T-cell (primary cell): ENCODE data around the gene TMEM87B. TPM values are rescaled to one million over a fixed set of nuclear protein-coding genes. Genes with fewer than 3 reads are reported as not detected.
A peak's percentile ranks its signal among the peaks of the same experiment; 100 is the strongest.

ENCODE experiments used
- ATAC-seq, 4 experiments: fragments of 200-7000 bp in 3 of 4; fragments of 150-1000 bp in 1 of 4; cut with Tn5 transposase; replicated peaks in 1 of 4; 1 replicate in 3 of 4; 2 replicates in 1 of 4; pipeline ENCODE4 v1.10.0; 2021; ENCODE audit warnings: moderate library complexity in 3 of 4, mild to moderate bottlenecking in 2 of 4, moderate number of reproducible peaks in 1 of 4
- CTCF ChIA-PET, 2 donors: fragments of 300-600 bp; sonication (Branson Sonifier 250); formaldehyde crosslinking; loops; one replicate each; lab custom pipeline; 2022; ENCODE audit warnings: antibody characterized with exemption in 2 of 2; lab: Charles Lee
- POLR2A ChIA-PET, 2 donors: fragments of 300-600 bp; sonication (Branson Sonifier 250); formaldehyde crosslinking; loops; one replicate each; lab custom pipeline; 2022; ENCODE audit warnings: antibody characterized with exemption in 2 of 2; lab: Charles Lee
- DNase-seq, 35 experiments: peaks; one replicate each; pipeline versions ENCODE4 v3.0.0 to v3.0.0-alpha.2; 2013 to 2023
- H3K27ac ChIP-seq: one replicate; pipeline ENCODE4 v1.5.1; 2013; ENCODE audit warnings: low read length
- H3K27me3 ChIP-seq, 2 experiments: replicated peaks in 1 of 2; 1 replicate in 1 of 2; 2 replicates in 1 of 2; pipeline versions ENCODE4 v1.6.1 to v1.7.0; 2013; ENCODE audit warnings: low read length in 1 of 2, mixed read lengths in 1 of 2; ENCODE audit not compliant: control insufficient read depth in 2 of 2, insufficient read depth in 2 of 2; ENCODE audit errors: extremely low read depth in 1 of 2
- H3K36me3 ChIP-seq, 2 donors: 1 replicate in 1 of 2; 2 replicates in 1 of 2; pipeline versions ENCODE4 v1.6.1 to v1.7.0; 2013; ENCODE audit warnings: low read length in 1 of 2; ENCODE audit not compliant: control insufficient read depth in 2 of 2, insufficient read depth in 1 of 2; ENCODE audit errors: extremely low read depth in 1 of 2
- H3K4me1 ChIP-seq, 2 experiments: 1 replicate in 1 of 2; 2 replicates in 1 of 2; pipeline versions ENCODE4 v1.6.1 to v1.7.0; 2013; ENCODE audit warnings: low read length in 2 of 2, mixed read lengths in 1 of 2; ENCODE audit not compliant: insufficient read depth in 2 of 2, control insufficient read depth in 1 of 2; ENCODE audit errors: extremely low read depth in 1 of 2
- H3K4me3 ChIP-seq, 2 donors: 1 replicate in 1 of 2; 2 replicates in 1 of 2; pipeline versions ENCODE4 v1.5.1 to v1.7.0; 2013; ENCODE audit warnings: mild to moderate bottlenecking in 2 of 2, low read length in 1 of 2, moderate library complexity in 1 of 2; ENCODE audit not compliant: control insufficient read depth in 1 of 2; ENCODE audit errors: extremely low read depth in 1 of 2
- H3K9me3 ChIP-seq: 2 replicates; pipeline ENCODE4 v1.7.0; 2013
- H3K27ac Mint-ChIP-seq, 2 donors: one replicate each; pipeline ENCODE4 v1.8.0; 2020 to 2021; ENCODE audit warnings: mild to moderate bottlenecking in 2 of 2, mixed read lengths in 2 of 2
- H3K27me3 Mint-ChIP-seq, 2 donors: one replicate each; pipeline ENCODE4 v1.8.0; 2021 to 2022; ENCODE audit warnings: mixed read lengths in 2 of 2
- H3K36me3 Mint-ChIP-seq: one replicate; pipeline ENCODE4 v1.8.0; 2021; ENCODE audit warnings: mixed read lengths
- H3K4me1 Mint-ChIP-seq, 3 donors: one replicate each; pipeline ENCODE4 v1.8.0; 2020 to 2022; ENCODE audit warnings: mixed read lengths in 3 of 3, mild to moderate bottlenecking in 1 of 3
- H3K4me3 Mint-ChIP-seq, 3 donors: one replicate each; pipeline ENCODE4 v1.8.0; 2020 to 2022; ENCODE audit warnings: mild to moderate bottlenecking in 3 of 3, mixed read lengths in 3 of 3, moderate library complexity in 3 of 3
- H3K9me3 Mint-ChIP-seq, 3 donors: one replicate each; pipeline ENCODE4 v1.8.0; 2020 to 2022; ENCODE audit warnings: mixed read lengths in 3 of 3
- WGBS: methylation state at CpG from one replicate; pipeline ENCODE4 v1.1.5; 2013; ENCODE audit warnings: missing lambda C conversion rate; ENCODE audit not compliant: insufficient coverage; 5-methylcytosine and 5-hydroxymethylcytosine counted together
- total RNA-seq, 35 experiments: library from RNA in 6 of 35; stranded (reverse) in 6 of 35; fragments of 120-200 nt in 1 of 35; gene quantifications; one replicate each; pipeline versions ENCODE4 v1.2.1 to v1.2.4 and lab custom pipeline; 2013 to 2026

The TMEM87B gene
- total RNA-seq, 5 donors from 2014 or later (not counting 1 experiment from before 2014, with no cell fraction given): 16.8 to 22.7 (median 19.3) TPM

DNA sequence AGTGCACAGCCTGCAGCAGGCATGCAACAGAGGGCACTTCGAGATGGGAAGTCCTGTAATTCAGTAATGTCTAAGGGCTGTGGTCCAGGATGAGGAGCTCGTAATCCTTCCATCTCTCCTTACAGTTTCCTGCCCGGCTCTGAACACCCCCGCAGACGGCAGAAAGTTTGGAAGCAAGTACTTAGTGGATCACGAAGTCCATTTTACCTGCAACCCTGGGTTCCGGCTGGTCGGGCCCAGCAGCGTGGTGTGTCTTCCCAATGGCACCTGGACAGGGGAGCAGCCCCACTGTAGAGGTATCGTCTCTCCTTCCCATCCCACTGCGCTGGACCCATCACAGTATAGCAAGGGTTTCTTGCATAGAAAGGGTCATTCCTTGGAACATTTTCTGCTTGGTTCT, 109.8 kb downstream of the TMEM87B start:
- ChIA-PET CTCF (interaction anchor here in 1 of 2 donors (0.6 kb wide), 1 partner anchor 13 kb away, joined by 3 read pairs; no protein-coding TSS in a partner anchor), POLR2A (interaction anchor here in 1 of 2 donors (0.6 kb wide), 1 partner anchor 58 kb away, joined by 3 read pairs; no protein-coding TSS in a partner anchor)
- Histone ChIP-seq H3K27ac (no peak overlapping the region), H3K27me3 (peaks cover 0 to 4% of the 10 kb centered on the region in 2 experiments), H3K4me1 (peaks cover 2 to 5% of the 10 kb centered on the region in 2 experiments), H3K36me3 (no peaks in the 10 kb centered on the region), H3K4me3 (no peak overlapping the region), H3K9me3 (no peaks in the 10 kb centered on the region)
- H3K4me3 Mint-ChIP-seq: no peak overlapping the region
- 87% methylated on average over 5 of the region's 11 CpGs for WGBS
- no peaks in the 10 kb centered on the region for H3K27me3 Mint-ChIP-seq
- no peak overlapping the region for H3K27ac Mint-ChIP-seq
- peaks cover 14 to 19% (median 18%) of the 10 kb centered on the region in 3 donors for H3K4me1 Mint-ChIP-seq
- no peaks in the 10 kb centered on the region for H3K36me3 Mint-ChIP-seq
- DNase-seq (no peak), ATAC-seq (no peak)
- H3K9me3 Mint-ChIP-seq: no peaks in the 10 kb centered on the region

DNA sequence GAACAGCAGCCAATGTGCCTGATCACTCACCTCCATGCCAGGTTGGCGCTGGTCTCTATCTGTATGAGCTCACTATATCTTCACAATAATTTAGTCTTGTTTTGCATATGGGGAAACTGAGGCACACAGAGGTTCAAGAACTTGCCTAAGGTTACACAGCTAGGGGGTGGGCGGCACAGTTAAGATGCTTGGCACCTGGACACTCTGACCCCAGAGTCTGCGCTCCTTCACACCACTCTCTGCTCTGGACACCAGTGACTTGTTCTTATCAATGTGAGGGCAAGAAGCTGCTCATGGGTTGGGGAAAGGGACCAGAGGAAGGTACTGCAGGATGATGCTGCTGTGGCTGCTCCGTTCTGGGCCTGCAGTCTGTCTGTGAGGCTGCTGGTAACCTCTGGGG, 110.2 kb downstream of the TMEM87B start:
- no peak overlapping the region for H3K4me3 Mint-ChIP-seq
- Histone ChIP-seq H3K4me3 (no peak overlapping the region), H3K27ac (no peak overlapping the region), H3K36me3 (no peaks in the 10 kb centered on the region), H3K9me3 (no peaks in the 10 kb centered on the region), H3K27me3 (peaks cover 0 to 4% of the 10 kb centered on the region in 2 experiments), H3K4me1 (peaks cover 2 to 5% of the 10 kb centered on the region in 2 experiments)
- H3K4me1 Mint-ChIP-seq: peaks cover 14 to 18% (median 17%) of the 10 kb centered on the region in 3 donors
- POLR2A ChIA-PET: interaction anchor here in 1 of 2 donors (0.6 kb wide), 1 partner anchor 59 kb away, joined by 3 read pairs; no protein-coding TSS in a partner anchor
- DNase-seq (no peak), ATAC-seq (no peak)
- WGBS: 92% methylated on average over 2 of the region's 4 CpGs
- CTCF ChIA-PET: no interaction called here
- no peaks in the 10 kb centered on the region for H3K36me3 Mint-ChIP-seq
- H3K27me3 Mint-ChIP-seq: no peaks in the 10 kb centered on the region
- H3K9me3 Mint-ChIP-seq: no peaks in the 10 kb centered on the region
- H3K27ac Mint-ChIP-seq: no peak overlapping the region

DNA sequence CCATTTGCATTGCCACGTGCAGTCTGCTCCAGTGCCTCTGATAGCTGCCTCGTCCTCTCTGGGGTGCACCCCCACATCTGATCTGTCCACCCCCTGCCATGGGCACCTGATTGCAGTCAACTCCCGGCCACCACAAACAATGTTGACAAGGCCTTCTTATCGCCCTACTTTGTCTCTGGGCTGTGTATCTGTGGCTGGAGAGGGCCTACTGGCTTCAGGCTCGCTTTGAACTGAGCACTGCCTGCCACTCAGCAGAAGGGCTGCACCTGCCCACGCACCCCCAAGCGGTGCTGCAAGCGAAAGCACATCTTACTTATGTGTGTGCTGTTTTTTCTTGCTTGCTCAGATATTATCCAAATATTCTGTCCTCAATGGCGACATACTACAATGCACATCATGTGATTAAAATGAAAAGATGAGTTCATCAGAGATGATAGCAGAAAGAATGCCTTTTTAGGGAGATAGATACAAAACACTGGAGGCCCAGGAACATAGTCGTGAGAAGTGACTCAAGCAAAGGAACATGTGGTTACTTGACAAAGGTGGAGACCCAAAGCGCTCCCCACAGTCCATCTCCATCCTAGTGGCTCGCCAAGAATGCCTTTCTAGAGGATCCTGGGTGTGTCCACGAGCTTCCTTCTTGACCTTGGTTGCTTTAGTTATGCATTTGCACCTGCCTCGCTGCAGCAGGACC, 111.9 kb downstream of the TMEM87B start:
- no peaks in the 10 kb centered on the region for H3K9me3 Mint-ChIP-seq
- no peaks in the 10 kb centered on the region for H3K36me3 Mint-ChIP-seq
- H3K27me3 ChIP-seq: peaks cover 0 to 4% of the 10 kb centered on the region in 2 experiments
- H3K4me1 ChIP-seq: peaks cover 2 to 5% of the 10 kb centered on the region in 2 experiments
- H3K27ac Mint-ChIP-seq: peak overlapping the region; percentile 16 to 29
- peaks cover 12 to 15% (median 14%) of the 10 kb centered on the region in 3 donors for H3K4me1 Mint-ChIP-seq
- 52% methylated on average over 8 of the region's 14 CpGs for WGBS
- CTCF ChIA-PET: no interaction called here
- POLR2A ChIA-PET: no interaction called here
- H3K36me3 ChIP-seq: no peaks in the 10 kb centered on the region
- no peak overlapping the region for H3K4me3 Mint-ChIP-seq
- no peak overlapping the region for H3K27ac ChIP-seq
- no peaks in the 10 kb centered on the region for H3K27me3 Mint-ChIP-seq
- DNase-seq (peak in 7 of 35 experiments; percentile 13 to 38 (median 33)), ATAC-seq (peak; percentile 63 to 82 (median 72))
- no peak overlapping the region for H3K4me3 ChIP-seq
- no peaks in the 10 kb centered on the region for H3K9me3 ChIP-seq

DNA sequence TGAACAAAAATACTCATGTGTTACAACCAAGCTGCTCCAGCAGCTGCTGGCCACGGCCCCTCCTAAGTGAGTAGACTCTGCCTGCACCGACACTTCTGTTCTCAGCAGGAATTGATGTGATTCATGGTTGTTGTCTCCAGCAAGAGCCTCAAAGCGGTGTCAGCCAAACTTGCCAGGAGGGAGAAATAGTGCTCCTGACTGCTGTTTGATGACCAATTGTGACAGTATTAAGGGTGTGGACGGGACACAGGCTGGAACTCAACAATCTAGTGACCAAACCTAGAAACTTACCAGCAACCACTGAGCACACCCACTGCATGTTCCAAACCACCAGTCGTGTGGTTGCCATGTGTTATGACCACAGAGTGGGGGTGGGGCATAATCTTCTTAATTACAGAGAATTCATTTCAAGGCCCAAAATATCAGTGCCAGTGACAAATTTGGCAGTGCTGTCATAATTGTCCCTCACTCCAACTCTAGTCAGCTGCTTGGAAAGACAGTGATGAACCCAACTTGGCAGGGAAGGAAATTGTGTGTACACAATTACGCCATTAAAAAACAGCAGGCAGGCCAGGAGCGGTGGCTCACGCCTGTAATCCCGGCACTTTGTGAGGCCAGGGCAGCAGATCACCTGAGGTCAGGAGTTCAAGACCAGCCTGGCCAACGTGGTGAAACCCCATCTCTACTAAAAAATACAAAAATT, 113.5 kb downstream of the TMEM87B start:
- H3K36me3 Mint-ChIP-seq: no peaks in the 10 kb centered on the region
- H3K4me3 ChIP-seq: no peak overlapping the region
- no peaks in the 10 kb centered on the region for H3K9me3 ChIP-seq
- no peak overlapping the region for H3K4me3 Mint-ChIP-seq
- no peak for ATAC-seq
- H3K9me3 Mint-ChIP-seq: no peaks in the 10 kb centered on the region
- H3K27me3 ChIP-seq: peaks cover 0 to 4% of the 10 kb centered on the region in 2 experiments
- WGBS: 89% methylated on average over 7 of the region's 10 CpGs
- H3K4me1 ChIP-seq: peaks cover 2 to 6% of the 10 kb centered on the region in 2 experiments
- no peaks in the 10 kb centered on the region for H3K27me3 Mint-ChIP-seq
- POLR2A ChIA-PET: no interaction called here
- H3K27ac Mint-ChIP-seq: no peak overlapping the region
- no peaks in the 10 kb centered on the region for H3K36me3 ChIP-seq
- CTCF ChIA-PET: no interaction called here
- peaks cover 16 to 22% (median 20%) of the 10 kb centered on the region in 3 donors for H3K4me1 Mint-ChIP-seq
- no peak overlapping the region for H3K27ac ChIP-seq
- no peak for DNase-seq

Other genes with a start within 250 kb of the TMEM87B start
- 10 to 100 TPM; 51.3 to 69.9 (median 63.8) TPM for gene ANAPC1, start 171.1 kb upstream of the TMEM87B start, total RNA-seq
- gene MERTK, start 156.7 kb upstream of the TMEM87B start, total RNA-seq: under 1 TPM; 0.12 to 0.73 (median 0.33) TPM
- gene FBLN7, start 83.1 kb downstream of the TMEM87B start, total RNA-seq: 10 to 100 TPM; 11.9 to 68.5 (median 48.8) TPM
- 10 to 100 TPM; 16.1 to 29.9 (median 22.1) TPM for gene ZC3H8, start 199.8 kb downstream of the TMEM87B start, total RNA-seq
- 10 to 100 TPM; 19.6 to 29.9 (median 25.9) TPM for gene ZC3H6, start 220.3 kb downstream of the TMEM87B start, total RNA-seq